H1 (cell line): ENCODE results near the gene RAB3D.

Experiments
- BRCA1 ChIP-seq: IDR thresholded peaks from 2 replicates; pipeline ENCODE4 v1.6.1; 2012; ENCODE audit warnings: low read depth, low read length, improper control_type of control experiment
- CEBPB ChIP-seq: IDR thresholded peaks from 2 replicates; pipeline ENCODE4 v1.6.1; 2012; ENCODE audit warnings: low read depth, low read length
- CTCF ChIP-seq, 3 experiments: IDR thresholded peaks; 1 replicate in 2 of 3; 2 replicates in 1 of 3; pipeline versions ENCODE4 v1.5.1 to v1.6.1; 2011; ENCODE audit warnings: low read length in 3 of 3, mild to moderate bottlenecking in 3 of 3, inconsistent platforms in 2 of 3, low read depth in 1 of 3, moderate library complexity in 1 of 3; ENCODE audit not compliant: insufficient read depth in 1 of 3; ENCODE audit errors: control extremely low read depth in 1 of 3
- EZH2 ChIP-seq: fragments of 200-600 bp; sonication (generic); IDR thresholded peaks from 2 replicates; pipeline ENCODE4 v1.7.1; 2012; ENCODE audit warnings: low read depth, mild to moderate bottlenecking, moderate library complexity, low read length, inconsistent platforms; ENCODE audit not compliant: severe bottlenecking
- GTF2F1 ChIP-seq: IDR thresholded peaks from 2 replicates; pipeline ENCODE4 v1.6.1; 2012; ENCODE audit warnings: low read depth, low read length, improper control_type of control experiment, borderline replicate concordance
- MAFK ChIP-seq: IDR thresholded peaks from 2 replicates; pipeline ENCODE4 v1.6.1; 2012; ENCODE audit warnings: low read depth, mild to moderate bottlenecking, improper control_type of control experiment, low read length
- SIN3A ChIP-seq, 2 experiments: IDR thresholded peaks in 1 of 2; conservative IDR thresholded peaks in 1 of 2; 2 replicates each; pipeline ENCODE4 v1.6.1; 2011 to 2012; ENCODE audit warnings: low read length in 2 of 2, improper control_type of control experiment in 1 of 2, low read depth in 1 of 2, mild to moderate bottlenecking in 1 of 2

DNA sequence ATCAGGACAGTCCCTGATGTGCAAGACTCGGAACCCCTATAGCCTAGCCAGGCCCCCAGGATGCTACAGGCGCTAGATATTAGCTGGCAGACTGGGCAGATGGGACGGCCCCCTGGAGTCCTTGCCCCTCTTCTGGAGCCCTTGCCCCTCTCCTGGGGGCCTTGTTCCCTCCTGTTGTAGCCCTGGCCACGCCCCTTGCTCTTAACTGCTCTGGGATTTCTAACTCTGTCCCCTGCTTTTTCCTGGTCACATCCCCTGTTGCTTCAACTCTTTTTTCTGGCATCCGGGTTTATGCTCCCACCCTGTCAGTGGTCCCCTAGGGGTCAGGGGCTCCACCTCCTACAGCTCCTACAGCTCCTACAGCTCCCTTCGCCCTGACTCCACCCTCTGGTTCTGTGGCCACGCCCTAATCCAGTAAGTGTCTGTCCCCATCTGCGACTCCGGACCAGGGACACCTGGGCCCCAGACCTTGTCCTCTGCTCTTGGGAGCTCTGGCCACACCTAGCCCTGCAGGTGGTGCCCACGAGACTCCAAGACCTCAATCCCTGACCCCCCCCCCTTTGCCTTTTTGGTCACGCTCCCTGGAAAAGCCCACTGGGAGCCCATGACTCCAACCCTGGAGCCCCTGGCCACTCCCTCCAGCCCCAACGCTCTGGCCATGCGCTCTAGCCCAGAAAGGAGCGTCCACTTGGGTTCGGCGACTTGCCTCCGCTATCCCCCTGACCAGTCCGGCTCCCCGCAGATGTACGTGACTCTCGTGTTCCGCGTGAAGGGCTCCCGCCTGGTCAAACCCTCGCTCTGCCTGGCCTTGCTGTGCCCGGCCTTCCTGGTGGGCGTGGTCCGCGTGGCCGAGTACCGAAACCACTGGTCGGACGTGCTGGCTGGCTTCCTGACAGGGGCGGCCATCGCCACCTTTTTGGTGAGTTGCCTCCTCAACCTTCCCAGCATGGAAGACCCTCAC, 22.6 kb upstream of the RAB3D start:
- no peak for TF ChIP-seq CTCF (IDR thresholded peaks at IDR 0.05; ENCODE audit: control extremely low read depth in 1 of 3, insufficient read depth in 1 of 3, low read depth in 1 of 3, low read length in 3 of 3)
- TF ChIP-seq EZH2: no peak
- no peak for TF ChIP-seq BRCA1
- TF ChIP-seq SIN3A (conservative IDR thresholded peaks at IDR 0.05 in 1 of 2, IDR thresholded peaks at IDR 0.05 in 1 of 2; ENCODE audit: low read depth in 1 of 2, low read length in 2 of 2): no peak
- TF ChIP-seq GTF2F1: no peak
- TF ChIP-seq CEBPB: no peak
- no peak for TF ChIP-seq MAFK
